Common myeloid progenitor, CD34-positive (primary cell): ENCODE results near the gene BRWD1.

Experiments used
- CTCF ChIA-PET: fragments of 350-600 bp; sonication (Branson Sonifier 250); formaldehyde crosslinking; loops from one replicate; lab custom pipeline; 2021; ENCODE audit warnings: antibody characterized with exemption; lab: Charles Lee
- POLR2A ChIA-PET: fragments of 350-600 bp; sonication (Branson Sonifier 250); formaldehyde crosslinking; loops from one replicate; lab custom pipeline; 2021; ENCODE audit warnings: antibody characterized with exemption; lab: Charles Lee
- DNase-seq, 3 donors: peaks; one replicate each; pipeline versions ENCODE4 v3.0.0 to v3.0.0-alpha.2; 2013
- H3K27ac ChIP-seq, 2 experiments: 1 replicate in 1 of 2; 2 replicates in 1 of 2; pipeline ENCODE4 v1.7.0; 2013; ENCODE audit warnings: inconsistent platforms in 2 of 2, low read length in 2 of 2, mild to moderate bottlenecking in 2 of 2, low read depth in 1 of 2, moderate library complexity in 1 of 2; ENCODE audit not compliant: severe bottlenecking in 2 of 2, insufficient read depth in 1 of 2, poor library complexity in 1 of 2
- H3K27me3 ChIP-seq, 5 experiments: replicated peaks in 2 of 5; 1 replicate in 3 of 5; 2 replicates in 2 of 5; pipeline versions ENCODE4 v1.6.1 to v1.7.0; 2013; ENCODE audit warnings: low read length in 4 of 5, mild to moderate bottlenecking in 2 of 5, moderate library complexity in 2 of 5, inconsistent platforms in 1 of 5; ENCODE audit not compliant: insufficient read depth in 5 of 5, control insufficient read depth in 4 of 5
- H3K36me3 ChIP-seq, 4 experiments: 1 replicate in 2 of 4; 2 replicates in 2 of 4; pipeline versions ENCODE4 v1.6.1 to v1.7.0; 2013; ENCODE audit warnings: low read length in 3 of 4, control low read depth in 1 of 4, mild to moderate bottlenecking in 1 of 4; ENCODE audit not compliant: control insufficient read depth in 4 of 4, insufficient read depth in 4 of 4
- H3K4me1 ChIP-seq, 4 experiments: 1 replicate in 3 of 4; 2 replicates in 1 of 4; pipeline versions ENCODE4 v1.6.1 to v1.7.1; 2013; ENCODE audit warnings: low read length in 3 of 4, mild to moderate bottlenecking in 3 of 4, control low read depth in 1 of 4, inconsistent platforms in 1 of 4, moderate library complexity in 1 of 4; ENCODE audit not compliant: control insufficient read depth in 4 of 4, insufficient read depth in 4 of 4; ENCODE audit errors: control extremely low read depth in 1 of 4
- H3K4me3 ChIP-seq, 7 experiments: 1 replicate in 4 of 7; 2 replicates in 3 of 7; pipeline versions ENCODE4 v1.5.1 to v1.7.0; 2013; ENCODE audit warnings: mild to moderate bottlenecking in 7 of 7, low read length in 6 of 7, moderate library complexity in 6 of 7, inconsistent platforms in 2 of 7, low read depth in 2 of 7, control low read depth in 1 of 7; ENCODE audit not compliant: insufficient read depth in 4 of 7, control insufficient read depth in 1 of 7; ENCODE audit errors: extremely low read depth in 1 of 7
- H3K9me3 ChIP-seq, 5 experiments: 1 replicate in 4 of 5; 2 replicates in 1 of 5; pipeline versions ENCODE4 v1.6.1 to v1.7.1; 2013; ENCODE audit warnings: low read length in 4 of 5, mild to moderate bottlenecking in 2 of 5, inconsistent platforms in 1 of 5, low read depth in 1 of 5, moderate library complexity in 1 of 5; ENCODE audit not compliant: control insufficient read depth in 4 of 5, insufficient read depth in 2 of 5; ENCODE audit errors: control extremely low read depth in 1 of 5
- WGBS: methylation state at CpG from one replicate; pipeline ENCODE4 v1.1.5; 2013; ENCODE audit not compliant: insufficient coverage; 5-methylcytosine and 5-hydroxymethylcytosine counted together

BRWD1 gene

GRCh38 chr21:39313042-39313570, 326 bp downstream of the BRWD1 start:
- ChIA-PET POLR2A (interaction anchor here (0.5 to 1.8 kb wide), 6 partner anchors 17 to 867 kb away, joined by 3 to 13 read pairs (median 3); partner anchors contain the start of genes HMGN1 and PSMG1), CTCF (interaction anchor here (1.1 to 3.1 kb wide), 5 partner anchors 35 to 131 kb away, joined by 3 to 12 read pairs (median 6); partner anchors contain the start of gene HMGN1)
- H3K4me3 ChIP-seq: peak overlapping the region; percentile 64 to 94 (median 84)
- 0% methylated on average over 58 of the region's 71 CpGs for WGBS
- peaks cover 7 to 18% (median 15%) of the 10 kb centered on the region in 4 experiments for H3K4me1 ChIP-seq
- H3K27ac ChIP-seq: peak overlapping the region; percentile 66 to 87
- H3K9me3 ChIP-seq: no peaks in the 10 kb centered on the region
- H3K36me3 ChIP-seq: peaks cover under 1 to 22% (median 16%) of the 10 kb centered on the region in 4 experiments
- H3K27me3 ChIP-seq: no peaks in the 10 kb centered on the region
- peak in 2 of 3 donors; percentile 11 to 27 for DNase-seq

GRCh38 chr21:39312112-39313041, 1.1 kb downstream of the BRWD1 start:
- Histone ChIP-seq H3K36me3 (peaks cover 6 to 26% (median 17%) of the 10 kb centered on the region in 4 experiments), H3K4me3 (peak overlapping the region; percentile 64 to 94 (median 84)), H3K9me3 (no peaks in the 10 kb centered on the region), H3K27me3 (no peaks in the 10 kb centered on the region), H3K27ac (peak overlapping the region; percentile 40 to 87), H3K4me1 (peaks cover 7 to 18% (median 15%) of the 10 kb centered on the region in 4 experiments)
- ChIA-PET CTCF (interaction anchor here (0.7 to 2.3 kb wide), 4 partner anchors 13 to 132 kb away, joined by 3 to 8 read pairs (median 4); no protein-coding TSS in a partner anchor), POLR2A (interaction anchor here (0.5 to 1.8 kb wide), 7 partner anchors 10 to 866 kb away, joined by 3 to 9 read pairs (median 4); partner anchors contain the start of genes HMGN1 and PSMG1)
- peak; percentile 93 to 96 (median 96) for DNase-seq
- WGBS: 0% methylated on average over 27 of the region's 65 CpGs

GRCh38 chr21:39311164-39311563, 2.3 kb downstream of the BRWD1 start:
- ChIA-PET CTCF (no interaction called here), POLR2A (interaction anchor here (1.8 kb wide), 1 partner anchor 37 kb away, joined by 9 read pairs; the partner anchor contains the start of gene HMGN1)
- Histone ChIP-seq H3K27ac (no peak overlapping the region), H3K4me1 (peaks cover 7 to 18% (median 15%) of the 10 kb centered on the region in 4 experiments), H3K4me3 (no peak overlapping the region), H3K9me3 (no peaks in the 10 kb centered on the region), H3K36me3 (peaks cover 6 to 26% (median 17%) of the 10 kb centered on the region in 4 experiments), H3K27me3 (no peaks in the 10 kb centered on the region)
- no peak for DNase-seq
- WGBS: 98% methylated on average over 5 of the region's 7 CpGs

- Histone ChIP-seq H3K36me3 (peaks cover 6 to 40% (median 27%) of the 10 kb centered on the region in 4 experiments), H3K4me3 (no peak overlapping the region), H3K4me1 (peaks cover 6 to 9% (median 7%) of the 10 kb centered on the region in 4 experiments), H3K27me3 (no peaks in the 10 kb centered on the region), H3K9me3 (no peaks in the 10 kb centered on the region), H3K27ac (no peak overlapping the region)
- CTCF ChIA-PET: no interaction called here
- no peak for DNase-seq
- POLR2A ChIA-PET: no interaction called here
- no CpG with 5 or more reads among the region's 1 CpG for WGBS
Measured at GRCh38 chr21:39307466-39307865, 6.0 kb downstream of the BRWD1 start.

- ChIA-PET POLR2A (no interaction called here), CTCF (interaction anchor here (1.3 to 1.6 kb wide), 3 partner anchors 8 to 87 kb away, joined by 3 to 4 read pairs (median 3); no protein-coding TSS in a partner anchor)
- H3K9me3 ChIP-seq: peaks cover 2 to 17% (median 5%) of the 10 kb centered on the region in 5 experiments
- H3K27ac ChIP-seq: no peak overlapping the region
- 100% methylated on average over 2 of the region's 3 CpGs for WGBS
- H3K36me3 ChIP-seq: peaks cover 11 to 74% (median 38%) of the 10 kb centered on the region in 4 experiments
- H3K4me1 ChIP-seq: no peaks in the 10 kb centered on the region
- no peak overlapping the region for H3K4me3 ChIP-seq
- no peak for DNase-seq
- no peaks in the 10 kb centered on the region for H3K27me3 ChIP-seq
Measured at GRCh38 chr21:39300587-39300986, 12.8 kb downstream of the BRWD1 start.

- Histone ChIP-seq H3K27me3 (no peaks in the 10 kb centered on the region), H3K4me3 (no peak overlapping the region), H3K4me1 (no peaks in the 10 kb centered on the region), H3K36me3 (peaks cover 22 to 87% (median 49%) of the 10 kb centered on the region in 4 experiments), H3K27ac (no peak overlapping the region), H3K9me3 (peaks cover 2 to 17% (median 5%) of the 10 kb centered on the region in 5 experiments)
- POLR2A ChIA-PET: interaction anchor here (0.6 kb wide), 1 partner anchor 59 kb away, joined by 4 read pairs; no protein-coding TSS in a partner anchor
- WGBS: 100% methylated on average over 1 of the region's 2 CpGs
- DNase-seq: no peak
- CTCF ChIA-PET: interaction anchor here (0.9 to 1.2 kb wide), 3 partner anchors 14 to 147 kb away, joined by 3 to 4 read pairs (median 3); no protein-coding TSS in a partner anchor
Measured at GRCh38 chr21:39296891-39297290, 16.5 kb downstream of the BRWD1 start.
